HepG2 (cell line): ENCODE data around the gene GPR83. TPM values are rescaled to one million over a fixed set of nuclear protein-coding genes. Genes with fewer than 3 reads are reported as not detected.

ENCODE experiments used
- ATAC-seq: fragments of 200-7000 bp; cut with Tn5 transposase; 3 replicates; pipeline ENCODE4 v1.9.1; 2020; ENCODE audit warnings: mild to moderate bottlenecking, moderate library complexity
- BruUV-seq: library from RNA; stranded (reverse); fragments of 400-500 nt; replicated peaks from 2 replicates; lab custom pipeline; 2021; lab: Mats Ljungman, UMichigan
- CTCF ChIA-PET: fragments of 300-600 bp; formaldehyde crosslinking; extraction: SDS; loops from one replicate; lab custom pipeline; 2021; ENCODE audit warnings: low total read pairs, inconsistent platforms, low intra/inter-chr PET ratio; lab: Yijun Ruan, JAX
- POLR2A ChIA-PET: fragments of 350-600 bp; sonication (Branson Sonifier 250); formaldehyde crosslinking; loops from one replicate; lab custom pipeline; 2020; ENCODE audit warnings: antibody characterized with exemption, inconsistent platforms; lab: Yijun Ruan, JAX
- DNase-seq: peaks from one replicate; pipeline ENCODE4 v3.0.0-alpha.2; 2015; ENCODE audit warnings: low spot score
- FAIRE-seq: peaks from 3 replicates; lab custom pipeline; 2011; peaks lifted over from hg19 to GRCh38; lab: Jason Lieb, UNC
- H2AFZ ChIP-seq: one replicate; pipeline ENCODE4 v1.6.1; 2011; ENCODE audit warnings: low read length, inconsistent platforms
- H3K27ac ChIP-seq: fragments of 300-600 bp; 3 replicates; pipeline ENCODE4 v1.8.0; 2011; ENCODE audit warnings: mixed run types, mild to moderate bottlenecking, mixed read lengths, low read length, inconsistent platforms; ENCODE audit not compliant: insufficient read depth; ENCODE audit errors: extremely low read length
- H3K27me3 ChIP-seq, 2 experiments: fragments of 200-600 bp in 1 of 2; 2 replicates in 1 of 2; 3 replicates in 1 of 2; pipeline versions ENCODE4 v1.6.0 to v1.8.0; 2011; ENCODE audit warnings: low read length in 2 of 2, mild to moderate bottlenecking in 2 of 2, moderate library complexity in 2 of 2, inconsistent platforms in 1 of 2; ENCODE audit not compliant: insufficient read depth in 2 of 2, control insufficient read depth in 1 of 2
- H3K36me3 ChIP-seq, 2 experiments: fragments of 200-600 bp in 1 of 2; replicated peaks in 1 of 2; 2 replicates in 1 of 2; 3 replicates in 1 of 2; pipeline versions ENCODE4 v1.5.1 to v1.8.0; 2011; ENCODE audit warnings: low read length in 2 of 2, inconsistent platforms in 1 of 2; ENCODE audit not compliant: insufficient read depth in 2 of 2, control insufficient read depth in 1 of 2
- H3K4me1 ChIP-seq: 2 replicates; pipeline ENCODE4 v1.5.1; 2012; ENCODE audit warnings: low read length, inconsistent platforms; ENCODE audit not compliant: insufficient read depth
- H3K4me2 ChIP-seq: 2 replicates; pipeline ENCODE4 v1.6.0; 2011; ENCODE audit warnings: low read depth, low read length, inconsistent platforms
- H3K4me3 ChIP-seq, 3 experiments: fragments of 200-600 bp in 1 of 3; sonication (generic), shearing (Covaris generic) in 1 of 3; replicated peaks in 1 of 3; 2 replicates each; pipeline ENCODE4 v1.5.1; 2011 to 2016; ENCODE audit warnings: low read length in 3 of 3, inconsistent platforms in 2 of 3, low read depth in 2 of 3, mild to moderate bottlenecking in 2 of 3, control low read depth in 1 of 3, mixed read lengths in 1 of 3; ENCODE audit not compliant: insufficient read depth in 1 of 3
- H3K79me2 ChIP-seq: one replicate; pipeline ENCODE4 v1.6.1; 2011; ENCODE audit warnings: low read length, inconsistent platforms; ENCODE audit not compliant: insufficient read depth
- H3K9ac ChIP-seq: 2 replicates; pipeline ENCODE4 v1.6.0; 2011; ENCODE audit warnings: mild to moderate bottlenecking, low read depth, low read length, inconsistent platforms; ENCODE audit not compliant: insufficient read depth
- H3K9me3 ChIP-seq: 2 replicates; pipeline ENCODE4 v1.5.1; 2012; ENCODE audit warnings: mild to moderate bottlenecking, low read length
- H4K20me1 ChIP-seq: 2 replicates; pipeline ENCODE4 v1.6.0; 2011; ENCODE audit warnings: inconsistent platforms, mild to moderate bottlenecking, low read length, moderate library complexity; ENCODE audit not compliant: insufficient read depth
- EZH2 ChIP-seq: conservative IDR thresholded peaks from 2 replicates; pipeline ENCODE4 v1.6.1; 2012; ENCODE audit warnings: mild to moderate bottlenecking, low read depth, low read length, moderate library complexity
- FOSL1 ChIP-seq: sonication (generic); formaldehyde crosslinking; IDR thresholded peaks from 2 replicates; pipeline ENCODE4 v1.9.0; 2021; ENCODE audit warnings: missing genetic modification reagents, borderline replicate concordance
- GATAD2A ChIP-seq: IDR thresholded peaks from 2 replicates; pipeline ENCODE4 v1.6.1; 2016
- HBP1 ChIP-seq: IDR thresholded peaks from 2 replicates; pipeline ENCODE4 v1.6.1; 2016; ENCODE audit warnings: low read depth, control low read depth
- HCFC1 ChIP-seq: fragments of 150-350 bp; IDR thresholded peaks from 2 replicates; pipeline ENCODE4 v1.6.1; 2014; ENCODE audit warnings: low read depth, low read length
- MNT ChIP-seq: fragments of 450-650 bp; IDR thresholded peaks from 2 replicates; pipeline ENCODE4 v1.6.1; 2016
- NBN ChIP-seq: fragments of 450-650 bp; conservative IDR thresholded peaks from 2 replicates; pipeline ENCODE4 v1.6.1; 2017
- NFYC ChIP-seq: IDR thresholded peaks from 2 replicates; pipeline ENCODE4 v1.6.1; 2016; ENCODE audit warnings: missing genetic modification reagents, missing compliant biosample characterization
- PHB2 ChIP-seq: fragments of 450-650 bp; IDR thresholded peaks from 2 replicates; pipeline ENCODE4 v1.6.1; 2018; ENCODE audit not compliant: partially characterized antibody
- RFXANK ChIP-seq: IDR thresholded peaks from 2 replicates; pipeline ENCODE4 v1.6.1; 2016
- U2AF2 ChIP-seq: fragments of 200-400 bp; formaldehyde crosslinking; IDR thresholded peaks from 2 replicates; pipeline ENCODE4 v1.6.1; 2017; ENCODE audit warnings: low read depth, mild to moderate bottlenecking, low read length
- ZNF646 ChIP-seq: sonication (generic); formaldehyde crosslinking; IDR thresholded peaks from 2 replicates; pipeline ENCODE4 v1.9.0; 2021; ENCODE audit warnings: mild to moderate bottlenecking, missing genetic modification reagents
- ZNF775 ChIP-seq: sonication (generic); formaldehyde crosslinking; IDR thresholded peaks from 2 replicates; pipeline ENCODE4 v1.4.0; 2020; ENCODE audit warnings: missing genetic modification reagents, mild to moderate bottlenecking, moderate library complexity, borderline replicate concordance
- WGBS: methylation state at CpG from one replicate; pipeline ENCODE4 v1.1.6; 2017; ENCODE audit warnings: low lambda C conversion rate; 5-methylcytosine and 5-hydroxymethylcytosine counted together
- in situ Hi-C: cut with HindIII; loops from 2 replicates; pipeline ENCODE4 v1.10.0; 2017; ENCODE audit warnings: low pct_unique_long_range_greater_than_20kb; ENCODE audit not compliant: extremely low pct_ligation_motif_present
- intact Hi-C: fragments of 100-400 bp; cut with micrococcal nuclease; formaldehyde crosslinking; loops from one replicate; pipeline ENCODE4 v1.10.0; 2022; ENCODE audit not compliant: unreplicated experiment
- polyA plus RNA-seq, 8 experiments: library from polyadenylated mRNA; depleted of rRNA in 3 of 8; stranded (reverse) in 7 of 8; unstranded in 1 of 8; fragments of >200 nt; fragmentation: Illumina TruSeq in 4 of 8; extraction: Trizol in 4 of 8; gene quantifications; 2 replicates each; pipeline versions ENCODE4 v1.2.1 to v1.2.3, GENCODE V29; 2011 to 2016; ENCODE audit warnings: low read depth in 4 of 8, missing spikeins in 1 of 8, mixed read lengths in 1 of 8; ENCODE audit not compliant: insufficient read depth in 1 of 8
- total RNA-seq, 5 experiments: library from RNA; depleted of rRNA; stranded (reverse); fragments of >200 nt; fragmentation: Illumina TruSeq; extraction: Trizol; gene quantifications; 2 replicates each; pipeline ENCODE4 v1.2.3, GENCODE V29; 2016; ENCODE audit warnings: low read depth in 1 of 5

Gene GPR83
- total and polyA plus RNA-seq, 2 of the 13 experiments (the other 11 are each of a cell fraction or from before 2014, with no cell fraction given): 0.04 to 0.11 TPM

- H3K4me2 ChIP-seq: no peak overlapping the region
- H3K4me1 ChIP-seq: no peaks in the 10 kb centered on the region
- no peak overlapping the region for H3K9ac ChIP-seq
- peaks cover 5 to 18% of the 10 kb centered on the region in 2 experiments; a peak in 4 of 5 replicates for H3K36me3 ChIP-seq
- DNase-seq: no peak
- CTCF ChIA-PET: no interaction called here
- H3K4me3 ChIP-seq: no peak overlapping the region
- POLR2A ChIA-PET: no interaction called here
- in situ Hi-C loops: loop anchor here (25.0 kb wide), 1 partner anchor 236 kb away; no protein-coding TSS in a partner anchor
- BruUV-seq: no TSS peak
- H3K79me2 ChIP-seq: no peaks in the 10 kb centered on the region
- H4K20me1 ChIP-seq: no peaks in the 10 kb centered on the region
- no peak for ATAC-seq
- no peak overlapping the region for H3K27ac ChIP-seq
- intact Hi-C loops: no loop called here
- no peak overlapping the region for H2AFZ ChIP-seq
- no peaks in the 10 kb centered on the region for H3K27me3 ChIP-seq
- no peak for FAIRE-seq
- no peak for TF ChIP-seq PHB2
- TF ChIP-seq RFXANK: no peak
- no peak for TF ChIP-seq MNT
- no peak for TF ChIP-seq NBN
- TF ChIP-seq NFYC (CRISPR knock-in tag): no peak
- no peak for TF ChIP-seq HBP1 (CRISPR knock-in tag)
- TF ChIP-seq ZNF775: no peak
- TF ChIP-seq U2AF2: no peak
- no peak for TF ChIP-seq ZNF646
- TF ChIP-seq GATAD2A: no peak
- TF ChIP-seq FOSL1 (CRISPR knock-in tag): no peak
- no peak for TF ChIP-seq HCFC1
- no peak for TF ChIP-seq EZH2
- H3K9me3 ChIP-seq: no peaks in the 10 kb centered on the region
- 100% methylated on average over 1 of the region's 3 CpGs for WGBS
These were observed 22.3 kb upstream of the GPR83 start for GRCh38 chr11:94423507-94423906.
